Stromal cell of bone marrow (primary cell): Measurements from ENCODE around the gene INAFM1.
A peak's percentile ranks its signal among the peaks of the same experiment; 100 is the strongest.

Experiments
- DNase-seq: peaks from one replicate; pipeline ENCODE4 v3.0.0-alpha.2; 2012; ENCODE audit warnings: low read depth

Gene INAFM1

GRCh38 chr19:47274071-47274890 is at the start of gene INAFM1:
TSS of gene INAFM1 (plus strand) at chr19:47274885. CDS start at chr19:47274920, 35 bp downstream.
- peak; percentile 76 for DNase-seq

- DNase-seq = peak; percentile 74
These were observed 48.8 kb upstream of the INAFM1 start for GRCh38 chr19:47225746-47226425.

GRCh38 chr19:47226426-47227351 is 48.0 kb upstream of the INAFM1 start:
- DNase-seq = no peak

- DNase-seq = peak; percentile 80
These were observed 47.1 kb upstream of the INAFM1 start for GRCh38 chr19:47227352-47228167.

GRCh38 chr19:47228168-47228936 is 46.3 kb upstream of the INAFM1 start:
- no peak for DNase-seq

- no peak for DNase-seq
These were observed 45.6 kb upstream of the INAFM1 start for GRCh38 chr19:47228937-47229675.

GRCh38 chr19:47229676-47230053 is 45.0 kb upstream of the INAFM1 start:
- DNase-seq = no peak

GRCh38 chr19:47230054-47230920 is 44.4 kb upstream of the INAFM1 start:
- DNase-seq = no peak

- no peak for DNase-seq
These were observed 43.8 kb upstream of the INAFM1 start, which contains the start of gene BBC3 for GRCh38 chr19:47230921-47231214. TSS of gene BBC3 (minus strand) at chr19:47231199. CDS start at chr19:47228431, 2,768 bp downstream.

GRCh38 chr19:47231215-47232054 is 43.2 kb upstream of the INAFM1 start:
- DNase-seq = peak; percentile 69

- peak; percentile 76 for DNase-seq
These were observed 42.1 kb upstream of the INAFM1 start for GRCh38 chr19:47232422-47233211.

- no peak for DNase-seq
These were observed 38.5 kb upstream of the INAFM1 start for GRCh38 chr19:47236072-47236675.

GRCh38 chr19:47239152-47239551 is 35.5 kb upstream of the INAFM1 start:
- DNase-seq = no peak

GRCh38 chr19:47239610-47240296 is 34.9 kb upstream of the INAFM1 start:
- DNase-seq = no peak

- no peak for DNase-seq
These were observed 34.1 kb upstream of the INAFM1 start for GRCh38 chr19:47240556-47240955.
